Fibroblast of lung (primary cell): Measurements from ENCODE around the gene DOC2B. TPM values are rescaled to one million over a fixed set of nuclear protein-coding genes. Genes with fewer than 3 reads are reported as not detected.
"Not testable (repeated sequence)": the region's sequence is repeated elsewhere in the genome, so short reads cannot be mapped to it uniquely, and the experiment has no call there.

Experiments used
- DNase-seq, 2 donors: peaks; one replicate each; pipeline versions ENCODE4 v3.0.0 to v3.0.0-alpha.2; 2010; ENCODE audit warnings: low read depth in 2 of 2
- H2AFZ ChIP-seq: 2 replicates; pipeline ENCODE4 v1.5.1; 2012; ENCODE audit warnings: low read length, control low read depth, inconsistent platforms
- H3K27ac ChIP-seq: 2 replicates; pipeline ENCODE4 v1.5.1; 2011; ENCODE audit warnings: low read length, control low read depth; ENCODE audit not compliant: insufficient read depth
- H3K27me3 ChIP-seq: 2 replicates; pipeline ENCODE4 v1.5.1; 2011; ENCODE audit warnings: mild to moderate bottlenecking, low read length; ENCODE audit not compliant: control insufficient read depth, insufficient read depth
- H3K36me3 ChIP-seq: 2 replicates; pipeline ENCODE4 v1.5.1; 2011; ENCODE audit warnings: low read length; ENCODE audit not compliant: control insufficient read depth, insufficient read depth
- H3K4me1 ChIP-seq: 2 replicates; pipeline ENCODE4 v1.5.1; 2011; ENCODE audit warnings: low read length; ENCODE audit not compliant: control insufficient read depth, insufficient read depth; ENCODE audit errors: extremely low read depth
- H3K4me2 ChIP-seq: 2 replicates; pipeline ENCODE4 v1.5.1; 2011; ENCODE audit warnings: low read length, control low read depth; ENCODE audit not compliant: insufficient read depth; ENCODE audit errors: extremely low read depth
- H3K4me3 ChIP-seq, 4 experiments: fragments of 200-600 bp in 1 of 4; sonication (generic) in 1 of 4; replicated peaks in 1 of 4; 2 replicates each; pipeline ENCODE4 v1.5.1; 2011 to 2016; ENCODE audit warnings: low read length in 4 of 4, low read depth in 3 of 4, mild to moderate bottlenecking in 3 of 4, control low read depth in 2 of 4, inconsistent platforms in 1 of 4, mixed read lengths in 1 of 4; ENCODE audit not compliant: insufficient read depth in 1 of 4; ENCODE audit errors: control extremely low read depth in 1 of 4
- H3K79me2 ChIP-seq: 2 replicates; pipeline ENCODE4 v1.5.1; 2012; ENCODE audit warnings: mild to moderate bottlenecking, low read length, inconsistent platforms; ENCODE audit not compliant: control insufficient read depth, insufficient read depth
- H3K9ac ChIP-seq: 2 replicates; pipeline ENCODE4 v1.5.1; 2011; ENCODE audit warnings: mild to moderate bottlenecking, low read length, control low read depth; ENCODE audit not compliant: insufficient read depth
- H3K9me3 ChIP-seq: 2 replicates; pipeline ENCODE4 v1.5.1; 2012; ENCODE audit warnings: low read depth, low read length; ENCODE audit not compliant: control insufficient read depth, insufficient read depth
- H4K20me1 ChIP-seq: 2 replicates; pipeline ENCODE4 v1.5.1; 2011; ENCODE audit warnings: low read length; ENCODE audit not compliant: control insufficient read depth, insufficient read depth; ENCODE audit errors: extremely low read depth
- EZH2 ChIP-seq: IDR thresholded peaks from 2 replicates; pipeline ENCODE4 v1.5.1; 2012; ENCODE audit warnings: low read length, control low read depth, mild to moderate bottlenecking; ENCODE audit errors: missing control alignments
- polyA plus RNA-seq, 2 donors: library from polyadenylated mRNA; depleted of rRNA in 1 of 2; stranded (reverse) in 1 of 2; unstranded in 1 of 2; fragments of >200 nt; gene quantifications; 2 replicates each; pipeline ENCODE4 v1.2.1, GENCODE V29; 2011 to 2012; ENCODE audit warnings: missing spikeins in 1 of 2
- total RNA-seq: library from RNA; depleted of rRNA; stranded (reverse); fragments of >200 nt; gene quantifications from 2 replicates; pipeline ENCODE4 v1.2.1, GENCODE V29; 2014
- TF ChIP-seq, protein P1 (sequence below), 2 donors: IDR thresholded peaks in 1 of 2; conservative IDR thresholded peaks in 1 of 2; 1 replicate in 1 of 2; 2 replicates in 1 of 2; pipeline ENCODE4 v1.5.1; 2011 to 2012; ENCODE audit warnings: low read length in 2 of 2, control low read depth in 1 of 2, inconsistent platforms in 1 of 2, low read depth in 1 of 2, mild to moderate bottlenecking in 1 of 2

The DOC2B gene
- total and polyA plus RNA-seq, 2 donors (not counting 1 experiment from before 2014, with no cell fraction given), result not detected

DNA sequence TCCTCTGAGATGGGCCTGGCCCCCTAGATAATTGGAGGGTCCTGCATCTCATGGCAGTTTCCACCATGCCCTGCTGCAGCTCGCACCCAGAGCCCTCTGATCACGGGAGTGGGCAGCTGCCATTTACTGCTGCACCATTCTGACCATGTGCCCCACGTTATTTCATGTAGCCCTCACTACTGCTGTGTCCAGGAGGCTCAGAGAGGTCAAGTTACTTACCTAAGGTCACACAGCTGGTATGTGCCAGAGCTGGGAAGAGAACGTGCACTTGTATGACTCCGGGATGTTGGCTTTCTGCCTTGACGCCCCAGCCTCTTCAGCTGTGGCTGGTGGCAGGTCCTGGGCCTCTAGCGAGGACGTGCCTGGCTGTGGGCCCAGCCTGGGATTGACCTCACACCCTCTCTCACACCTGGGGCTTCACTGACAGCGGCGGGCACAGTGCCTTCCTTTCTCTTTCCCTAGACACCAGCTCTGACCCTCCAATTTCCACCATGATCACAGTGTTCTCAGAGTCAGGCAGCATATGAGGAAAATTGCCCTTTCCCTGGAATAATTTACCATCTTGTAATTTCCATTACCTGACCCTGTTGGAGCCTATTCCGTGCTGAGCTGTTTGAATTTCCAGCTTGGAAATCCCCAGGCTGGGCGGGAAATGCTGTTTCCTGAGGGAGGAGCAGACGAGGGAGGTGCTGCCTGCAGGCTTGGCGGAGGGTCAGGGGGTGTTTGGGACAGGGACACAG is 18.5 kb upstream of the DOC2B start:
- H3K9ac ChIP-seq, result no peak overlapping the region
- no peaks in the 10 kb centered on the region for H3K9me3 ChIP-seq
- no peaks in the 10 kb centered on the region for H3K27me3 ChIP-seq
- no peak overlapping the region for H2AFZ ChIP-seq
- no peaks in the 10 kb centered on the region for H3K4me1 ChIP-seq
- no peak overlapping the region for H3K27ac ChIP-seq
- no peak for DNase-seq
- no peak overlapping the region for H3K4me2 ChIP-seq
- H3K36me3 ChIP-seq, result no peaks in the 10 kb centered on the region
- no peaks in the 10 kb centered on the region for H3K79me2 ChIP-seq
- H3K4me3 ChIP-seq, result no peak overlapping the region
- no peaks in the 10 kb centered on the region for H4K20me1 ChIP-seq
- TF ChIP-seq, protein P1, sequence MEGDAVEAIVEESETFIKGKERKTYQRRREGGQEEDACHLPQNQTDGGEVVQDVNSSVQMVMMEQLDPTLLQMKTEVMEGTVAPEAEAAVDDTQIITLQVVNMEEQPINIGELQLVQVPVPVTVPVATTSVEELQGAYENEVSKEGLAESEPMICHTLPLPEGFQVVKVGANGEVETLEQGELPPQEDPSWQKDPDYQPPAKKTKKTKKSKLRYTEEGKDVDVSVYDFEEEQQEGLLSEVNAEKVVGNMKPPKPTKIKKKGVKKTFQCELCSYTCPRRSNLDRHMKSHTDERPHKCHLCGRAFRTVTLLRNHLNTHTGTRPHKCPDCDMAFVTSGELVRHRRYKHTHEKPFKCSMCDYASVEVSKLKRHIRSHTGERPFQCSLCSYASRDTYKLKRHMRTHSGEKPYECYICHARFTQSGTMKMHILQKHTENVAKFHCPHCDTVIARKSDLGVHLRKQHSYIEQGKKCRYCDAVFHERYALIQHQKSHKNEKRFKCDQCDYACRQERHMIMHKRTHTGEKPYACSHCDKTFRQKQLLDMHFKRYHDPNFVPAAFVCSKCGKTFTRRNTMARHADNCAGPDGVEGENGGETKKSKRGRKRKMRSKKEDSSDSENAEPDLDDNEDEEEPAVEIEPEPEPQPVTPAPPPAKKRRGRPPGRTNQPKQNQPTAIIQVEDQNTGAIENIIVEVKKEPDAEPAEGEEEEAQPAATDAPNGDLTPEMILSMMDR (conservative IDR thresholded peaks at IDR 0.05 in 1 of 2, IDR thresholded peaks at IDR 0.05 in 1 of 2; ENCODE audit: low read depth in 1 of 2, low read length in 2 of 2), result no peak
- no peak for TF ChIP-seq EZH2

DNA sequence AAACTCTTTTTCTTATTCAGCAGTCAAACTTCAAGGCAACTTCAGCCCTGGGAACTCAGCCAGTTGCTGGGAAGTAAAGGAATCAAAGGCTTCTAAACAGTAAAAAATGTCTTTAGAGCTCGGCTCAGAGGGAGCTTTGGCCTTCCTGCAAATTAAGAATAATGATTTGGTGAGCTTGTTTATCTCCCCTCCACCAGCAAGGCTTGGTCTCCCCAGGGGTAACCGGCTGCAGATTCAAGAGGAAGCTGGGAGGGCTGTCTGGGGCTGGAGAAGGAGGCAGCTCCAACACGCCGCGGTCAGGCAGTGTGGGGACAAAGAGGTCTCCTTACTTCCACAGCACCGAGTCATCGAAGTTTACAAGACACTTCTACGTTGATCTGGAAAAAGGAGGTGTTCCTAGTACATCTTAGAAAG is 17.7 kb upstream of the DOC2B start:
- H4K20me1 ChIP-seq, result no peaks in the 10 kb centered on the region
- peak; percentile 3 to 35 for DNase-seq
- H3K9me3 ChIP-seq, result no peaks in the 10 kb centered on the region
- H3K36me3 ChIP-seq, result no peaks in the 10 kb centered on the region
- no peaks in the 10 kb centered on the region for H3K79me2 ChIP-seq
- H3K9ac ChIP-seq, result no peak overlapping the region
- H3K4me2 ChIP-seq, result no peak overlapping the region
- H2AFZ ChIP-seq, result no peak overlapping the region
- no peaks in the 10 kb centered on the region for H3K27me3 ChIP-seq
- no peaks in the 10 kb centered on the region for H3K4me1 ChIP-seq
- no peak for TF ChIP-seq EZH2
- TF ChIP-seq, protein P1 (conservative IDR thresholded peaks at IDR 0.05 in 1 of 2, IDR thresholded peaks at IDR 0.05 in 1 of 2; ENCODE audit: low read depth in 1 of 2, low read length in 2 of 2), result no peak
- no peak overlapping the region for H3K4me3 ChIP-seq
- H3K27ac ChIP-seq, result no peak overlapping the region

DNA sequence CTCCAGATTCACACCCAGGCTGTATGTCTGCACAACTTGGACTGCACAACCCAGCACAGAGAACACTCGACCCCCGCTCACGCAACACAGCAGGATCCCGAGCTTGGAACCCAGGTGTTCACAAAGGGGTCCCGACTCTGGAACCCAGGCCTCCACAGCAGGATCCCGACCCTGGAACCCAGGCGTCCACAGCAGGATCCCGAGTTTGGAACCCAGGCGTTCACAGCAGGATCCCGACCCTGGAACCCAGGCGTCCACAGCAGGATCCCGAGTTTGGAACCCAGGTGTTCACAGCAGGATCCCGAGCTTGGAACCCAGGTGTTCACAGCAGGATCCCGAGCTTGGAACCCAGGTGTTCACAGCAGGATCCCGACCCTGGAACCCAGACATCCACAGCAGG is 16.8 kb upstream of the DOC2B start:
- H4K20me1 ChIP-seq, H3K27me3 ChIP-seq: not testable (repeated sequence)

More for the DNA sequence above, 16.8 kb upstream of the DOC2B start:
- DNase-seq, H3K36me3 ChIP-seq, H3K27ac ChIP-seq, H3K9ac ChIP-seq, H3K79me2 ChIP-seq, H3K9me3 ChIP-seq, H3K4me2 ChIP-seq, H3K4me1 ChIP-seq, H2AFZ ChIP-seq, H3K4me3 ChIP-seq: not testable (repeated sequence)
